NCI-H146 treated with DMSO at 0.1 percent for 48 hours (cell line): ENCODE data around the gene TPGS1.

Experiments used
- DNase-seq: peaks from one replicate; lab custom pipeline; 2025; ENCODE audit not compliant: unreplicated experiment; lab: John Stamatoyannopoulos, UW

The TPGS1 gene

GRCh38 chr19:507286-508203 lies at the start of gene TPGS1:
Gene TPGS1 (plus strand): TSS chr19:507497. CDS start chr19:507507, 10 bp downstream.
- DNase-seq: no peak

GRCh38 chr19:457636-458035 lies 49.7 kb upstream of the TPGS1 start:
- DNase-seq: no peak

GRCh38 chr19:458091-459042 lies 48.9 kb upstream of the TPGS1 start:
- no peak for DNase-seq

GRCh38 chr19:459724-460511 lies 47.4 kb upstream of the TPGS1 start:
- peak; percentile 33 for DNase-seq

- no peak for DNase-seq
Observed at GRCh38 chr19:460877-461720, 46.2 kb upstream of the TPGS1 start, which contains the start of gene SHC2. Gene SHC2 (minus strand): TSS chr19:461033. CDS start chr19:460996, 37 bp downstream.

- DNase-seq: peak; percentile 39
Observed at GRCh38 chr19:461721-462551, 45.4 kb upstream of the TPGS1 start.

- no peak for DNase-seq
Observed at GRCh38 chr19:463483-464207, 43.7 kb upstream of the TPGS1 start.

GRCh38 chr19:464208-464545 lies 43.1 kb upstream of the TPGS1 start:
- DNase-seq: no peak

GRCh38 chr19:465056-465816 lies 42.1 kb upstream of the TPGS1 start:
- DNase-seq: no peak

GRCh38 chr19:467554-467953 lies 39.7 kb upstream of the TPGS1 start:
- DNase-seq: no peak

GRCh38 chr19:468587-469256 lies 38.6 kb upstream of the TPGS1 start:
- DNase-seq: no peak

- no peak for DNase-seq
Observed at GRCh38 chr19:469833-470232, 37.5 kb upstream of the TPGS1 start.

GRCh38 chr19:470701-471100 lies 36.6 kb upstream of the TPGS1 start:
- DNase-seq: no peak

GRCh38 chr19:472005-472858 lies 35.1 kb upstream of the TPGS1 start:
- no peak for DNase-seq

GRCh38 chr19:474126-475078 lies 32.9 kb upstream of the TPGS1 start:
- DNase-seq: no peak
